NOMO-1 treated with DMSO at 0.1 percent for 48 hours (cell line): ENCODE results near the gene BCAS3.
A peak's percentile ranks its signal among the peaks of the same experiment; 100 is the strongest.

Experiments used
- DNase-seq: peaks from one replicate; lab custom pipeline; 2025; ENCODE audit not compliant: unreplicated experiment; lab: John Stamatoyannopoulos, UW

Gene BCAS3

DNA sequence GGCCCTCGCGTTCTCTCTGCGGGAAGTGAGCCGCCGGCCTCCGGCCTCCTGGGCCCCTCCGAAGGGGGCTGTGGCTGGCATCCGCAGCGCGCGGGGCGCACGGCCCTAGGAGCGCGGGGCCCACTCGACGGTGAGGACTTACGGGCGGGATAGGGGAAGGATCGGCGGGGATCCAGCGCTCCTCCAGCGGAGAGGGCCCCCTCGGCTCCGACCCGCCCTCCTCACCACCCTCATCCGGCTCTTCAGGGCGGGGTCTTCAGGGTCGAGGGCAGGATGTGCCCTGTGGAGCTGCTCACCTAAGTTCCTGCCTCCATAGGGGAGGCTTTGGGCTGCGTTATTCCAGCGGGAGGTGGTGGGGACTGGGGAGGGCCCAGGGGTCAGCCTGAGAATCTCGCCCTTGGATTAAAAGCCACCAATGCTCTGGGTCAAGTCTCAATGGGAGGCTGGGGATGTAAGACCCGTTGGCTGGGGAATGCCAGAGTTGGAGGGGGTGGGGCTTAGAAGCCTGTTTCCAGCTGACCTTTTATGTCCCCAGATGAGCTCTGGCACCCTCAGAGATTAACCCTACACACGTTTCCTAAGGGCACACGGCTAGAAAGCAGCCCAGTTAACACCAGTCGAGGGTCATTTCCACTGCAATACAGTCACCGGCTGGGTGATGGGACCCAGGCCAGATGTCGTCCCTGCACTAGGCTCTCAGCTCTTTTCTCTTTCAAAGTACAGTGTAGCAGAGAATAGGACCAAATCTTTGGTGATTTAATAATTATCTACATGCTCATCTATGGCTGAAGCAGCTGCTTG is 735.4 kb downstream of the BCAS3 start:
- DNase-seq, result no peak

DNA sequence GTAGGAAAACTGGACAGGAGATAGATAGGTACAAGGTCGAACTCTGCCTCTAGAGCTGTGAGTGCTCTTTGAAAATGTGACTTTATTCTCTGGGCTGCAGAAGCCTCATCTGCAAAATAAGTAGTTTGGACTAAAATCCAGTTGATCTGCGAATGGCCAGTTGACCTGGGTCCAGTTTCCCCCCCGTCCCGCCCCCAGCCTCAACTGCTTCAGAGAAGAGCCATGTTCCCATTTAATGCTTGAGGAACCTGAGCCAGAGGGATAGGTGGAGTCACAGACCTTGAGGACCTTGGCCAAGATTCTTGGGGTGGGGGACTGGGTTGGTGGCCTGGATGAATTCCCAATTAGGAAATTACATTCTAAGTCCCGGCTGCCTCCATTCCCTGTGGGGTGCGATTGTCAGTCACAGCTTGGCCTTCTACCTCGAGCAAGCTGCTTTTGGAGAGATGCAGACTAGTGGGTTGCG is 736.0 kb downstream of the BCAS3 start:
- DNase-seq, result no peak

DNA sequence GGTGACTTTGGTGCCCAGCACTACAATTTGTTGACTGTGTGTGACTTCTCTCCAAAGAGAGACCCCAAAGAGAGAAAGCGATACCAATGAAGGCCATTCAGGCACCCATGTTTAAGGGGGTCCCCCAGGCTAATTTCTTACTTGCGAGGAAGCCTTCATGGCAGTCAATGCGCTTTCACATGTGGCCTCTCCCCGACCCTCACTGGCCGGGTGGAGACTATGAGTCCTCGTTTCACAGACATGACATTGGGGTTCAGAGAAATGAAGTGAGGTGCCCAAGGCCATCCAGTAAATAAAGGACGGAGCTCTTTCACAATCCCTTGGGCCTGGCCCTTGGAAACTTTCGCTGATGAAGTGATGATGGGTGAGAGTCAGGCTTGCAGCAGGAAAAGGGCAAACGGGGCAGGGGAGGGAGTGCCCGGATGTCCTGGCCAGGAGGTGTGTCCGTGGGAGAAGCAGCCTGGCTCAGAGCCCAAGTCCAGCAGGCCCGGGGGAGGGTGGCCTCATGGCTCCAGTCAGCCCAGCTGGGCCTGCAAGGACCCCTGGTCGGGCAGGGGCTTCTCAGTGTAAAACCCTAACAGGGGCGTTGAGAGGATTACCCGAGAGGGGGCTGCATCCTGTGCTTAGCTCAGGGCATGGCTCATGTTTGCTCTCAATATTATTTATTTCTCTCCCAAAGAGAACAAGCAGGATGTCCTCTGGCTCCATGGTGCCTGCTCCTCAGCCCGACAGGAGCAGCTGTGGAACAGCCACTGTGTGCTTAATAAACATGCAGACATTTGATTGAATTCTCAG is 736.7 kb downstream of the BCAS3 start:
- DNase-seq, result no peak

DNA sequence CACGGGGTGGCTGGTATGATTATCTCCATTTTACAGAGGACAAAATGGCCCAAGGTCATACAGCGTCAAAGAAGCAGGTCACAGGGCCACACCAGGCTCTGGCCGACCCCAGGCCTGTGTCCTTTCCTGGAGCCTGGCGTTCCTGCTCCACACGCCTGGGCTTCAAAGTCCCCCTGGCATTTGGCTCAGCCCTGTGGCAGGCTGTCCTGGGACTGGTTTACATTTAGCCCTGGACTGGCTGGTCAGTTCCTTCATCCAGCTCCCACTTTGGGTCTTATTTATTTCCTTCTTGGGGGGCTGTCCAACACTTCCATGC is 737.2 kb downstream of the BCAS3 start:
- no peak for DNase-seq

DNA sequence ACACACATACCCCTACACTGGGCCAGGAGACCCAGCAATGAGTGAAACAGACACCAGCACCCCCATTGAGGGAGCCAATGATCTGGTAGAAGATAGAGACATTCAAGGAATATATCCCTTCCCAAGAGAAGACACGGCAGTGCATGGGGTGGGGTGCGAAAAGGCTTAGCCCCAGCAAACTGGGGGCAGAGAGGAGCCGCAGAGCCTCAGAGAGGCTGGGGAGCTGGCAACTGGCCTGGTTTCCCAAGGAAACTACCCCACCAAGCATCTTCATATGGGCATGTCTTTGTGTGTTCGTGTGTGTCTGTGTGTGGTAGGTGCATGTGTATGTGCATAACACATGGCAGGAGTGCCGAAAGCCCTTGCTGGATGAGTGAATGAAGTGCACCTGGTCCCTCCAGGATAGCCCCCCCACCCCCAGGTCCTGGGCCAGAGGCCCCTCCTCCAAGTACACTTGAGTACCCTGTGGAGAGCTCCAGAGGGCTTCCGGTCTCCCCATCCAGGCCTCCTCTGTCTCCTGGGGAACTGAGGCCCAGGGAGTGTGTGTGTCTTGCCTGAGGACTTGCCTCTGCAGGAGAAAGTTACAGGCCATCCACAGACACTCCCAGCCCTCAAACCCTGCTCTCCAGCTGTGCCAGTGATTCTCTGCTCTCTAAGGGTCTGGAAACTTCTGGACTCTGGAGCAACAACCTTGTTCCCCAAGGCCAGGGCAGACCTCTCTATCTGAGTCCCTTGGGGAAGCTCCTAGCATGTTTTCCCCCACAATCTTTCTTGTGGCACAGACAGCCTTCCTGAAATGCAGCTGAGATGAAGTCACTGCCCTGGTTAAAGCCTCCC is 737.9 kb downstream of the BCAS3 start:
- no peak for DNase-seq

DNA sequence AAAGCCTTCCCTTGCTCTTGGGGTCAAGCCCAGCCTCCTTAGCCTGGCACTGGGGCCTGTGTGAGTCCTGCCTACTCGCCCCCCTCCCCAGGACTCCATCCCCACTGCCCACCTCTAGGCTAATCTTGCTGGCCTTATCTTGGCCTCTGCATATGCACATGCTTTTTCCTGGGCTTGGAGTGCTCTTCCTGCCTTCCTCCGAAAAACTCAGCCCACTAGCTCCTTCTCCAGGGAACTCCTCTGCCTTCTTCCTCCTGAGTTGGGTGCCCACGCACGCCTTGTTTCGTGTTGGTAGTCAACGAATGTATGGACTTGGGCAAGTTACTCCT is 738.5 kb downstream of the BCAS3 start:
- DNase-seq, result no peak

DNA sequence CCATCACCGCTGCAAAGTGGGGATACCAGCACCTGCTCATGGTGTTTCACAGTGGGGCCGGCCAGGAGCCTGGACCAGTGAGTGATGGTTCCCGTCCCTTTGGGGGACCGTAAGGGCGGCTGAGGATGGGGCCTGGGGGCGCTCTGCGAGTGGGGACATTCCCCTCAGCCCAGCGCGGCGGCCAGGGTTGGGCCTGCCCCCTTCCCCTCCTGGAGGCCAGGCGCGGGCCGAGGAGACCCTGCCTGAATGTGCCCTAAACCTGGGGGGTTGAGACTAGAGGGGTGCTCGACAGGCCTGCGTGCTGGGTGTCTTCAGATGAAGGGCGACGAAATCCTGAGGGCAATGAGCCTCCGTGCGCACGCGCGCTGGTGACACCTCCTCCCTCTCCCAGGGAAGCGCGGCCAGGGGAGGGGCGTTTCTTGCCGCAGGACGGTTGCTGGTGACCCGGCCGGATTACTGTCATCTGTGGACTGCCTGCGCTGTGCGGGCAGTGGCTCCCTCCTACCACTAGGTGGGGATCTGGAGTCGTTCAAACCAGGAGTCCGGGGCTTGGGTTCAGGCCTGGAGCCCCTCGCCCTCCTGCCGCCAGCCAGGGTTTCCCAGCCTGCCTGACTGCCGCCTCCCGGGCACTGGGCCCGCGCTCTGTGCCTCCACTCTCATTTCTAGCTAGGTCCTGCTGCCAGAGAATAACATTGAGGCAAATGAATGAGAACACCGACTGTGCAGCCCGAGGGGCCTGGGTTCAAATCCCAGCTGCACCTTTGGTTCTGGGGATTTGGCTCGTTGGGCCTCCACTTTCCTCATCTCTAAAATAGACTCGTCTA is 739.1 kb downstream of the BCAS3 start:
- DNase-seq, result peak; percentile 65

DNA sequence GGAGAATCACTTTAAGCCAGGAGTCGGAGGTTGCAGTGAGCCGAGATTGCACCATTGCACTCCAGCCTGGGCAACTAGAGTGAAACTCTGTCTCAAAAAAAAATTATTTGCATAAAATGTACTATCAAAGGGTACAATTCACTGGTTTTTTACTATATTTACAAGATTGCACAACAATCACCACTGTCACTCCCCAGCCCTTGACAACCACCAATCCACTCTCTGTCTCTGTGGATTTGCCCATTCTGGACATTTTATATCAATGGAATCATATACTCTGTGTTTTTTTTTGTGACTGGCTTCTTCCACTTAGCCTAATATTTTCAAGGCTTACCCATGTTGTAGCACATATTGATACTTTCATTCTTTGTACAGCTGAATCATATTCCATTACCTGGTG is 740.8 kb downstream of the BCAS3 start:
- no peak for DNase-seq

DNA sequence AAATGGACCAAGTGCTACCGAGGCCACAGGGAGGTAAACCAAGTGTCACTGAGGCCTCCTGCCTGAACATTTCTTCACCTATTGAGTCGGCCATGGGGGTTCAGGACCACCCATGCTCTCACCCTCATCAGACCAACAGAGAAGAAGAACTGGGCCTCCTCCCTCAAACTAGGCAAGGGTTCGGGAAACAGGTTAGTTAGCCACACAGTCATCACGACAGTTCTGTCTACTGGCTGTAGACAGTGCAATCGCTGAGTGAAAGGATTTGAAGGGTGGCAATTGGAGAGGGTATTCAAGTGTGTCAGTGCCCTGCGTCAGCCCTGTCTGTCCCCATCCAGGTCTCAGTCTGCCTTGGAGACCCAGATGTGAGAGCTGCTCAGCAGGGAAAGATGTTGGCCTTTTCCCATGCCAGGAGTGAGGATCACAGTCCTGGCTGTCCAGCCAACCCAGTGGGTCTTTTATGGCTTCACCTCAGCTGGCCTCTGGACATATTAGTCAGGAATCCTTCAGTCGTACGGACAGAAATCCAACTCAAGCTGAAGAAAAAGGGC is 741.9 kb downstream of the BCAS3 start:
- no peak for DNase-seq

DNA sequence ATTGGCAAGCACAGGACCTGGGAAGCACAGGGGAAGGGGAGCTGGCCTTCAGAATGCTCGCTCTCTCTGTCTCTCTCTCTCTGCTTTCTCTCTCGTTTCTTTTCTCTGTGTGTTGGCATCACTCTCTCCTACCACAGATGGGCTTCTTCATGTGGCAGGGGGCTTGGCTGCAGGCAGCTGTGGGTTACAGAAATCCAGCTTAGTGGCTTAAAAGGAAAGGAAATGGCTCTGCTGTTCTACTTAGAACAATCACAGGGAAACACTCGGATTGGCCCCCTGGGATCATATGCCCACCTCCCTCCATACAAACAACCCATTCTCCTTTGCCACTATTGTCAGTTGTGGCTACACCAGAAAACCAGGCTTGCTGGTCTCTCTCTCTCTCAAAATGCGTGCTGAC is 742.4 kb downstream of the BCAS3 start:
- no peak for DNase-seq

DNA sequence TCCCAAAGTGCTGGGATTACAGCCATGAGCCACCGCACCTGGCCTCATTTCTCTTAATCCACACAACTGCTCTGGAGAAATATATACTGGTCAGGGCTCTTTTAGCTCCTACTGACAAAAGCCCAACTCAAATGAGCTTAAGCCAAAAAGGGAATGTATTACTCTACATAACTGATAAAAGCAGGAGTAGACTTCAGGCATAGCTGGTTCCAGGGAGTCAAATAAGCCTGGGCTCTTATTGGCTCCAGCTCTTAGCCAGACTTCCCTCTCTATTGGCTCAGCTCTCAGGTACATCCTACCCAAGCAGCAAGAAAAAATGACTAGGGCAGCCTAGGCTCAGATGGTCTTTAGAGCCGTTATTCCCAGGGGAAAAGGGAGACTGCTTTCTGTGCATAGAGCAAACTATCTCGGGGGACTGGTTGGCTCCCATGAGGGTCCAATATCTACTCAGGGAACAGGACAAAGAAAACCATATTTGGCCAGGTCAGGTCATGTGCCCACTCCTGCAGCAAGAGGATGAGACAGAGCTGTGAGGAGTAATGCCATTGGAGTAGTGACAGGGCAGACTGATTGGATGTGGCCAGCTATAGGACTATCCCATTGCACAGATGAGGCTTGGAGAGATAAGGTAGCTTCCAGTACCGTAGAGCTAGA is 743.2 kb downstream of the BCAS3 start:
- DNase-seq, result no peak

DNA sequence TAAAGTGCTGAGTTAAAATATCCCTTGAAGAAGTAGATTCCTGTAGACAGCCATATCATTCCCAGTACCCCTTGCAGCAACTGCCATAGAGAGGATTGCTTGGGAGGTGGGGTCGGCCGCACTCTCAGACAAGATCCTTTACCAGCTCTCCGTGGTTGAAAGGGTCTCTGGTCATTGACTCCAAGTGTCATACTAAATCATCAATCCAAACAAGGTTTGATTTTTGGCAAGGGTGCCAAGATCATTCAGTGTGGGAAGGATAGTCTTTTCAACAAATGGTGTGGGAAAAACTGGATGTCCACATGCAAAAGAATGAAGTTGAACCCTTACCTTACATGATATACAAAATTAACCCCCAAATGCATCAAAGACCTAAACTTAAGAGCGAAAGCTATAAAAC is 743.8 kb downstream of the BCAS3 start:
- DNase-seq, result no peak

DNA sequence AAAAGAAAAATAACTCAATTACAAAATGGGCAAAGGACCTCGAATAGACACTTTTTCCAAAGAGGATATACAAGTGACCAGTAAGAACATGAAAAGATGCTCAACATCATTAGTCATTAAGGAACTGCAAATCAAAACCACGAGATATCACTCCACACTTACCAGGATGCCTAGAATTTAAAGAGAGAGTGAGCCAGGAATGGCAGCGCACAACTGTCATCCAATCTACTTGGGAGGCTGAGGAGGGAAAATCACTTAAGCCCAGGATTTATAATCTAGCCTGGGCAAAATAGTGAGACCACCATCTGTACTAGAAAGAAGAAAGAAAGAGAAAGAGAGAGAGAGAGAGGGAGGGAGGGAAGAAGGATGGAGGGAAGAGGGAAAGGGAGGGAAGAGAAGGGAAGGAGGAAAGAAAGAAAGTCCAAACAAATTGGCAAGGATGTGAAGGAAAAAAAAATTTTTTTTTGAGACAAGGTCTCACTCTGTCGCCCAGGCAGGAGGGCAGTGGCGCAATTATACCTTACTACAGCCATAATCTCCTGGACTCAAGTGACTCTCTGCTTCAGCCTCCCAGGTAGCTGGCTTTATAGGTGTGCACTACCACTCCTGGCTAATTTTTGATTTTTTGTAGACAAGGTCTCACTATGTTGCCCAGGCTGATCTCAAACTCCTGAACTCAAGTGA is 744.6 kb downstream of the BCAS3 start:
- DNase-seq, result no peak

DNA sequence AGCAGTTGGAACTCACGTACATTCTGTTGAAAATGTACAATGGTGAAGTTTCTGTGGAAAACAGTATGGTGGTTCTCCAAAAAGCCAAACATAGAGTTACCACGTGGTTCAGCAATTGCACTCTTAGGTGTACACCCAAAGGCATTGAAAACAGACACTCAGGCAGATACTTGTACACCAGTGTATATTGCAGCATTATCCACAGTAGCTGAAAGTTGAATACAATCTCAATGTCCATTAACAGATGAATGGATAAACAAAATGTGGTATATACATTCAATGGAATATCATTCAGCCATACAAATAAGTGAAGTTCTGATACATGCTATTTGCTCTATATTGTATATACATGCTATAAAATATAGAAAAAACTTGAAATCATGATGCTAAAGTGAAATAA is 745.2 kb downstream of the BCAS3 start:
- no peak for DNase-seq

DNA sequence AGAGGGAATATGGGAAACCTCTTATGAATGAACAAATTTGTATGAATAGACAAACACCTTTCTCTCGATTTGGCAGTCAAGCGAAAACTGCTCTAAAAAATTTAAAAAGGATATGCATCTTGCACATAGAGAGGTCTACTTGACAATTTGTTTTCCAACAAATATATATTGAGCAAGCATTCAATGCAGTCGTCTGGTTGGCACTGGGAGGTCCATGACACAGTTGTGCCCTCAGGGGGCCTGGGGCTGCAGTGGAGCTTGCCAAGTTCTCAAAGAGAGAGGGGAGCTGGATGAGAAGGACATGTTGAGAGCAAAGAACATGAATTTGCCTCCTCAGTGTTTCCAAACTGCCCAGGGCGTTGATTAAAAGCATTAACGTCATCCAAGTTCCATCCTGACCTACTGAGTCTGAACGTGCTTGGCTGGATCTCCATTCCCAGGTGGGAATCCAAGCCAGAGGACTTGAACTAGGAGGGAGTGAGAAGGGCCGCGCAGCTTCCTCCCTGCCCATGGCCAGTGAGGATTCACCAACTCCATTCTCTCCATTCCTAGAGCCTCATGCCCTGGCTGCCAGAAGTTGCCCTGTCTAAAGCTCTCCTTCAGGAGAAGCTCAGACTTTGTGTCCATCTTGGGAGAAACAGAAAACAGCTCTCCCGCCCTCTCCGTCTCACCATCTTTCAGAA is 746.5 kb downstream of the BCAS3 start:
- no peak for DNase-seq

DNA sequence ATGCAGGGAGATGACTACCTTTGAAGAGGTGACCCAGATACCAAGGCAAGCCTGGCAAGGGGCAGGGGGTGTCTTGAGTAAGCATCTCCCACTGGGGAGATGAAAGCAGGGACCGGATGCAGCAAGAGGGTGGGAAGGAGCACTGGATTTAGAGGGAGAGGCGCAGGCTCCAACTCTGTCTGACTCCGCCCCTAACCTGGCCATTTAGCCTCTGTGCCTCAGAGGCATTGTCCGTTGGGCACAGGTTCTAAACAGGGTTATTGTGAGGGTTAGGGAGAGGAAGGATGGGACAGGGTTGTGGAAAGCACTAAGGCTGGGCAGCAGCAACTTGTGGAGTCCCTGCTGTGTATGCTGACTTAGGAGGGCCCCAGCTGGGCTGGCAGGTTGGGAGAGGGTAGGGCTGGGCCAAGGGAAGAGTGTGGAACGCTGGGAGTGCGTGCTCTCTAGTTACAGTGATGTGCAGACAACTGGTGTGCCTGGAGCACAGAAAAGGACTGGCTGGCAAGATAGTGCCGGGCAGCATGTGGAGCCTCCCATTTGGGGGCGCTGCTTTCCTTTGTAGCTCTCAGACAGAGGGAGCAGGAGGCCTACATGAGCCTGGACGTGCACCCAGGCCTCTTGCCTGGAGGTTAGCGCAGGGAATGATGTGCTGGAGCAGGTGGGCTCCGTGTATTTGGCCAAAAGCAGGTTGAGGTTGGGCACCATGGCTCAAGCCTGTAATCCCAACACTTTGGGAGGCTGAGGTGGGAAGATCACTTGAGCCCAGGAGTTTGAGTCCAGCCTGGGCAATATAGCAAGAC is 748.2 kb downstream of the BCAS3 start:
- no peak for DNase-seq

DNA sequence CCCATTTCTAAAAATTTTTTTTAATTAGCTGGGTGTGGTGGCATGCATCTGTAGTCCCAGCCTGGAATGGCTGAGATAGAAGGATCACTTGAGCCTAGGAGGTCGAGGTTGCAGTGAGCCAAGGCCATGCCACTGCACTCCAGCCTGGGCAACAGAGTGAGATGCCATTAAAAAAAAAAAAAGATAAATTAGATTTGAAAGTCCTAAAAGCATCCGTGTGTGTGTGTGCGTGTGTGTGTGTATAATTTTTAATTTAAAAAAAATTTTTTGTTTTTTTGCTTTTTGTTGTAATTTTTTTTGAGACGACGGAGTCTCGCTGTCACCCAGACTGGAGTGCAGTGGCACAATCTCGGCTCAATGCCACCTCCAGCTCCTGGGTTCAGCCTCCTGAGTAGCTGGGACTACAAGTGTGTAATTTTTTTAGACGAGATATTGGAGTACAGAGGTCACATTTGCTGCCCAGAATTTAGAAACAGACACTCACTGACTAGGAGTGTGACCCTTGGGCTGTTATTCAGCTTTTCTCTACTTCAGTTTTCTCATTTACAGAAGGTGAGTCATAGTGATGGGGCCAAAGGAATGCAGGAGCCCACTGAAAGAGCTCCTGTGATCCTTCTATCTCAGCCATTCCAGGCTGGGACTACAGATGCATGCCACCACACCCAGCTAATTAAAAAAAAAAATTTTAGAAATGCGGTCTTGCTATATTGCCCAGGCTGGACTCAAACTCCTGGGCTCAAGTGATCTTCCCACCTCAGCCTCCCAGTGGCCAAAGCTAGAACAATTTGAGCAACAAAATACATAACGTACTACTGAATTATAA is 749.0 kb downstream of the BCAS3 start:
- no peak for DNase-seq
